GM12891 (cell line): Measurements from ENCODE around the gene MACROH2A1.

Experiments used
- POLR2A ChIP-seq: IDR thresholded peaks from 2 replicates; pipeline ENCODE4 v1.6.1; 2011; ENCODE audit warnings: low read depth, low read length, control low read depth
- POLR2AphosphoS5 ChIP-seq: IDR thresholded peaks from 2 replicates; pipeline ENCODE4 v1.6.1; 2011; ENCODE audit warnings: low read depth, low read length, control low read depth
- TAF1 ChIP-seq: IDR thresholded peaks from 2 replicates; pipeline ENCODE4 v1.6.1; 2011; ENCODE audit warnings: low read depth, low read length, control low read depth

- TF ChIP-seq TAF1 (no peak), POLR2A (no peak), POLR2AphosphoS5 (no peak)
These were observed 38.4 kb upstream of the MACROH2A1 start for GRCh38 chr5:135437422-135437795.
